ENCODE measurements around the gene SSH2. TPM values are rescaled to one million over a fixed set of nuclear protein-coding genes. Genes with fewer than 3 reads are reported as not detected.

The SSH2 gene
- total and polyA plus RNA-seq, 9 donors = 4.2 to 13.0 (median 11.8) TPM

DNA sequence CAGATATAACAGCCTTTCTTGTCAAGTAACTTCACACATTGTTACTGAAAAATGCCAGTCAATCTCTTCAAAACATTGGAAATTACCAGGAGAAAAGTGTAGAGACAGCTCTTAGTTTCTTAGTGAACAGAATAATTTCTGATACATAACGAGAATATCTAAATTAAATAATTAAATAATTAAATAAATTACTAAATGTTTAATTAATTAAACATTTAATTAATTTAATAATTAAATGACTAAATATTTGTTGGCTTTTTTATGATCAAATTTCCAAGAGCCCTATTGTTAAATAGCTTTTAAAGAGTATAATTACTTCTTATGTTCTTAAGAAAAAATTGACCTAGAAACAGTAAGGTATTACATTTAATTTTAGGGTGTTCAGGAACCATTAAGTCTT is 129.6 kb downstream of the SSH2 start:
- no peaks in the 10 kb centered on the region for H3K4me1 ChIP-seq (ENCODE audit: insufficient read depth)
- TF ChIP-seq, protein P1, sequence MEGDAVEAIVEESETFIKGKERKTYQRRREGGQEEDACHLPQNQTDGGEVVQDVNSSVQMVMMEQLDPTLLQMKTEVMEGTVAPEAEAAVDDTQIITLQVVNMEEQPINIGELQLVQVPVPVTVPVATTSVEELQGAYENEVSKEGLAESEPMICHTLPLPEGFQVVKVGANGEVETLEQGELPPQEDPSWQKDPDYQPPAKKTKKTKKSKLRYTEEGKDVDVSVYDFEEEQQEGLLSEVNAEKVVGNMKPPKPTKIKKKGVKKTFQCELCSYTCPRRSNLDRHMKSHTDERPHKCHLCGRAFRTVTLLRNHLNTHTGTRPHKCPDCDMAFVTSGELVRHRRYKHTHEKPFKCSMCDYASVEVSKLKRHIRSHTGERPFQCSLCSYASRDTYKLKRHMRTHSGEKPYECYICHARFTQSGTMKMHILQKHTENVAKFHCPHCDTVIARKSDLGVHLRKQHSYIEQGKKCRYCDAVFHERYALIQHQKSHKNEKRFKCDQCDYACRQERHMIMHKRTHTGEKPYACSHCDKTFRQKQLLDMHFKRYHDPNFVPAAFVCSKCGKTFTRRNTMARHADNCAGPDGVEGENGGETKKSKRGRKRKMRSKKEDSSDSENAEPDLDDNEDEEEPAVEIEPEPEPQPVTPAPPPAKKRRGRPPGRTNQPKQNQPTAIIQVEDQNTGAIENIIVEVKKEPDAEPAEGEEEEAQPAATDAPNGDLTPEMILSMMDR (IDR thresholded peaks at IDR 0.05) = no peak
- no peak for TF ChIP-seq POLR2A (IDR thresholded peaks at IDR 0.05)
- no peak for TF ChIP-seq EP300 (IDR thresholded peaks at IDR 0.05)
- DNase-seq = no peak
- 98 to 100% (median 98%) methylated on average over 1 of the region's 1 CpG for WGBS, 3 donors
- no peaks in the 10 kb centered on the region for H3K9me3 ChIP-seq
- H3K27me3 ChIP-seq = no peaks in the 10 kb centered on the region
- H3K27ac ChIP-seq = no peak overlapping the region
- intact Hi-C loops (cut with DNase I) = loop anchor here in 3 of 4 donors (10.0 kb wide), 2 partner anchors 134 to 294 kb away; partner anchors contain the start of gene SSH2 (in 1 of the 3)
- no peak overlapping the region for H3K4me3 ChIP-seq
- H3K36me3 ChIP-seq = no peaks in the 10 kb centered on the region

DNA sequence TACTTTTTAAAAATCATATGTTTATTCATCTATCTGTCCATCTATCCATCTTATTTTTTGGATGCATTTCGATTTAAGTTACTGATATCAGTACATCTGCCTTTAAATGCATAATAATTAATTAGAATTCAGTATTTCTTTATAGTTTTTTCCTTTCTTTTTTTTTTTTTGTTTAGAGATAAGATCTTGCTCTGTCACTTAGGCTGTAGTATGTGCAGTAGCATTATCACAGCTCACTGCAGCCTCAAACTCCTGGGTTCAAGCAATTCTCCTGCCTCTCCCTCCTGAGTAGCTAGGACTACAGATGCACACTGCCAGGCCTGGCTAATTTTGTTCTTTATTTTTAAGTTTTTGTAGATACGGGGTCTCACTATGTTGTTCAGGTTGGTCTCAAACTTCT is 133.4 kb downstream of the SSH2 start:
- intact Hi-C loops (cut with DNase I) = no loop called here
- no peaks in the 10 kb centered on the region for H3K27me3 ChIP-seq
- no peaks in the 10 kb centered on the region for H3K4me1 ChIP-seq (ENCODE audit: insufficient read depth)
- WGBS, 3 donors = 94 to 98% (median 95%) methylated on average over 2 of the region's 2 CpGs
- no peak for TF ChIP-seq POLR2A (IDR thresholded peaks at IDR 0.05)
- TF ChIP-seq, protein P1 (IDR thresholded peaks at IDR 0.05) = no peak
- TF ChIP-seq EP300 (IDR thresholded peaks at IDR 0.05) = no peak
- no peak overlapping the region for H3K4me3 ChIP-seq
- no peak overlapping the region for H3K27ac ChIP-seq
- DNase-seq = no peak
- no peaks in the 10 kb centered on the region for H3K36me3 ChIP-seq
- no peaks in the 10 kb centered on the region for H3K9me3 ChIP-seq

GRCh38 chr17:29793501-29793900 is 136.5 kb downstream of the SSH2 start:
- 57 to 79% (median 67%) methylated on average over 5 of the region's 5 CpGs for WGBS, 3 donors
- no peaks in the 10 kb centered on the region for H3K36me3 ChIP-seq
- no peak for TF ChIP-seq EP300 (IDR thresholded peaks at IDR 0.05)
- TF ChIP-seq, protein P1 (IDR thresholded peaks at IDR 0.05) = no peak
- TF ChIP-seq POLR2A (IDR thresholded peaks at IDR 0.05) = no peak
- no peak for DNase-seq
- H3K27ac ChIP-seq = no peak overlapping the region
- no peaks in the 10 kb centered on the region for H3K4me1 ChIP-seq (ENCODE audit: insufficient read depth)
- H3K9me3 ChIP-seq = no peaks in the 10 kb centered on the region
- no peaks in the 10 kb centered on the region for H3K27me3 ChIP-seq
- H3K4me3 ChIP-seq = no peak overlapping the region
- intact Hi-C loops (cut with DNase I) = no loop called here

- no peaks in the 10 kb centered on the region for H3K27me3 ChIP-seq
- no peak for DNase-seq
- no peaks in the 10 kb centered on the region for H3K9me3 ChIP-seq
- H3K27ac ChIP-seq = no peak overlapping the region
- 97 to 98% (median 97%) methylated on average over 3 of the region's 3 CpGs for WGBS, 3 donors
- H3K4me1 ChIP-seq (ENCODE audit: insufficient read depth) = no peaks in the 10 kb centered on the region
- intact Hi-C loops (cut with DNase I) = no loop called here
- TF ChIP-seq, protein P1 (IDR thresholded peaks at IDR 0.05) = no peak
- TF ChIP-seq EP300 (IDR thresholded peaks at IDR 0.05) = no peak
- TF ChIP-seq POLR2A (IDR thresholded peaks at IDR 0.05) = no peak
- H3K36me3 ChIP-seq = no peaks in the 10 kb centered on the region
- H3K4me3 ChIP-seq = no peak overlapping the region
Measured at GRCh38 chr17:29791336-29792080, 138.5 kb downstream of the SSH2 start.

Data from ovary (tissue), 9 donors.